ENCODE results near the gene PHF21B.

DNA sequence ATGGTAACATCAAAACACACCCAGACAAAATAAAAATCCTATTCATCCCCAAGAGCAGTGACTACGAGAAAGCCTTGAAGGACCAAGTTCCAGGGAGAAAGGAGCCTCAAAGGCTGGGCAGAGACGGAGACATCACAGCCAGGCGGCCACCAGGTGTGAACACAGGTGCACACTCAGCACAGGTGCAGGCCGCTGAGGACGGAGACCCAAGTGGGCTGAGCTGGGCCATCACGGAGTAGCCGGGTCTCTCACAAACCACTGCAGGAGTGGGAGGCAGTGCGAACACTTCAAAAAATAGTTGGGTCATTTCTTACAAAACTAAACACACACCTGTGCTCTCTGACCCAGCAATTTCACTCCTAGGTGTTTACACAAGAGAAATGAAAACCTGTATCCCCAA is 72.6 kb downstream of the PHF21B start:
- TF ChIP-seq, protein P1, sequence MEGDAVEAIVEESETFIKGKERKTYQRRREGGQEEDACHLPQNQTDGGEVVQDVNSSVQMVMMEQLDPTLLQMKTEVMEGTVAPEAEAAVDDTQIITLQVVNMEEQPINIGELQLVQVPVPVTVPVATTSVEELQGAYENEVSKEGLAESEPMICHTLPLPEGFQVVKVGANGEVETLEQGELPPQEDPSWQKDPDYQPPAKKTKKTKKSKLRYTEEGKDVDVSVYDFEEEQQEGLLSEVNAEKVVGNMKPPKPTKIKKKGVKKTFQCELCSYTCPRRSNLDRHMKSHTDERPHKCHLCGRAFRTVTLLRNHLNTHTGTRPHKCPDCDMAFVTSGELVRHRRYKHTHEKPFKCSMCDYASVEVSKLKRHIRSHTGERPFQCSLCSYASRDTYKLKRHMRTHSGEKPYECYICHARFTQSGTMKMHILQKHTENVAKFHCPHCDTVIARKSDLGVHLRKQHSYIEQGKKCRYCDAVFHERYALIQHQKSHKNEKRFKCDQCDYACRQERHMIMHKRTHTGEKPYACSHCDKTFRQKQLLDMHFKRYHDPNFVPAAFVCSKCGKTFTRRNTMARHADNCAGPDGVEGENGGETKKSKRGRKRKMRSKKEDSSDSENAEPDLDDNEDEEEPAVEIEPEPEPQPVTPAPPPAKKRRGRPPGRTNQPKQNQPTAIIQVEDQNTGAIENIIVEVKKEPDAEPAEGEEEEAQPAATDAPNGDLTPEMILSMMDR (IDR thresholded peaks at IDR 0.05) = no peak
- TF ChIP-seq POLR2A (IDR thresholded peaks at IDR 0.05) = no peak
